CD4-positive, alpha-beta T cell treated with Interferon gamma for 1 hour (primary cell): Measurements from ENCODE around the gene TEN1.
"Not testable (repeated sequence)": the region's sequence is repeated elsewhere in the genome, so short reads cannot be mapped to it uniquely, and the experiment has no call there.

Experiments used
- DNase-seq: peaks from one replicate; pipeline ENCODE4 v3.0.0-alpha.2; 2020

TEN1 gene

GRCh38 chr17:75978938-75979704 lies at the start of gene TEN1, which contains the start of gene ACOX1:
Gene TEN1, plus strand, starts transcription at chr17:75979240. Its CDS starts 6,953 bp downstream, at chr17:75986193.
Gene ACOX1, minus strand, starts transcription at chr17:75979166. Its CDS starts 93 bp downstream, at chr17:75979073.
- peak; percentile 95 for DNase-seq

DNA sequence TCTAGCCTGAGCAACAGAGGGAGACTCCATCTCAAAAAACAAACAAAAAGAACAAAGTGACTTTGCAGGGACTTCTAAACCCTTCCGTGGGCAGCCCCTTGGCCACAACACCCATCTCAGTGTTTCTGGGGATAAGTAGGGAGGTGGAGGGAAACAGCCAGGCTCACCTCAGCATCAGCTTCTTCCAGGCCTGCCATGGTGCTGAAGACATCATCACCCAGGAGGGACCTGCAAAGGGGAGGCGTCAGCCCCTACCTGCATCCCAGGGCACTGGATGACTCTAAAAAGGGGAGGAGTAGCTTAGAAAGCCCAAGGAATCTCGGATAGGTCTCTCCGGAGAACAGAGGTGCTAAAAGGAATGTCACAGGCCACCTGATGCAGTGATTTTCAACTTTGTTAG lies 48.0 kb upstream of the TEN1 start:
- no peak for DNase-seq

DNA sequence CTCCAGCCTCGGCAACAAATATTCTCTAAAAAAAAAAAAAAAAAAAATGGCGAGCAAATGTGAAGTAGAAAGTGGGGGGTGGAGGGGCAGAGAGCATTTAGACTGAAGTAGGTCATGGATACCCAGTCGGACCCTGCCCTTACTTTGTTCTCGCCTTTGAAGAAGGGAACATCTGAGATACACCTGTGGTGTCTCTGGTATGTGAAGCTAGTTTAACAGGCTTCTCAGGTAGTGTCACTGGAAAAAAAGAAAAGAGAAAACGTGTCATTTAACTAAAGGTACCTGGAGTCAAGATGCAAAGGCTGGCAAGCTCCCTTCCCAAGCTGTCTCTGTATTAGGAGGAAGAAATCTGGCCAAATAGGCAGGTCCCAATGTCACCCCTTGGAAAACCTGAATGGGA lies 46.2 kb upstream of the TEN1 start:
- no peak for DNase-seq

DNA sequence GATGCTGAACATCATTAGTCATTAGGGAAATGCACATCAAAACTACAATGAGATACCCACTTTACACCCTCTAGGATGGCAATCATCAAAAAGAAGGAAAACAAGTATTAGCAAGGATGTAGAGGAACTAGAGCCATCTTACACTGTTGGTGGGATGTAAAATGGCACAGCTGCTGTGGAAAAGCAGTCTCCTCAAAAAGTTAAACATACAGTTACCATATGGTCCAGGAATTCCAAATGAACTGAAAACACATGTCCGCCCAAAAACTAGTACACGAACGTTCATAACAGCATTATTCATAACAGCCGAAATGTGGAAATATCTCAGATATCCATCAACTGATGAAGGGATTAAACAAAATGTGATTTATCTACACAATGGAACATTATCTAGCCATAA lies 45.2 kb upstream of the TEN1 start:
- DNase-seq: no peak

GRCh38 chr17:75937652-75938051 lies 41.4 kb upstream of the TEN1 start:
- DNase-seq: no peak

DNA sequence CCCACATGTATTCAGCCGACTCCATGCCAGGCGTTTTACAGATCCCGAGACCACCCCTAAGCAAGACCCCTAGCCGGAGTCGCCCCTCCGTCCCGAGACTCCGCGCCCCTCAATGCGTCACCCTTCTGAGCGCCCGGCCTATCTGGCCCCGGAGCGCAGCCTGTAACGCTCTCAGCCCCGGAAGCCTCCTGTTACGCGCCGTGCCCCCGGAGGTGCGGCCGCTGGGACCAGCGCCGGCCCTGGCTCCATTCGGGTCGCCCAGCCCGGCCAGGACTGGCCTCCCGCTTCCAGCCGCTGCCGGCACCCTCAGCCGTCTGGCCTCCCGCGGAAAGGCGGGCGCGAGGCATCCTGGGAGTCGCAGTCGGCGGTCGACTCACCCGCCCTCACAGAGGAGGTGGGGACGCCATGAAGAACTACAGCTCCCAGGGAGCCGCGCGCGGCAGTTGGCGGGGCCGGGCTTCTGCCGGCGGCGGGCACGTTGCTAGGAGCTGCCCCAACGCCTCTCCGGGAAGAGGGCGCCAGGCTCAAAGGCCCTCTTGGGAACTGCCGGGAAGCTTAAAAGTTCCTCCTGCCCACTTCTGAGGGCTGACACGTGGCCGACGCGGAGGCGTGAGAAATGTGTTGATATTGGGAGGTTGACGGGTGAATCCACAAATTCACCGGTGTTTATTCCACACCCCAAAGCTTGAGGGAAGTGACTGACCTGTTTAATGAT lies 38.2 kb upstream of the TEN1 start, which contains the start of gene FBF1:
TSS of gene FBF1 (minus strand) at position 316 of the 715 bp plus-strand sequence. CDS start 2,893 bp downstream, outside the sequence.
- DNase-seq: peak; percentile 85

- no peak for DNase-seq
Observed at GRCh38 chr17:75941442-75941819, 37.6 kb upstream of the TEN1 start.

GRCh38 chr17:75942473-75942872 lies 36.6 kb upstream of the TEN1 start:
- no peak for DNase-seq

DNA sequence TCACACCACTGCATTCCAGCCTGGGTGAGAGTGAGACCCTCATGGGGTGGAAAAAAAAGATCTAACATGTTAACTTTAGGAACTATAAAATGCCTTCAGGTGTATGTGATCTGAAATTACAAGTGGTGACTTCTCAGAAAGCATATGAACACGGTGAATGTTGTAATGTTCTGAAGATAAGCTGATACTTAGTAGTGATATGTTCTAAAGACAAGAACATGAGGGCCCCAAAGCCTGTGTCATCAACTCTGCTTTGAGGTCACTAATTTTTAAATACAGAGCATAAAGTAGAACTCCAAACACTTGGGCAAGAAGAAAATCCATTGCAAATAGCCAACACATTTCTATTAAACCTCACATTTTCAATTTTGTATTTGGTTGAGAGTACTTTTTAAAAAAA lies 35.5 kb upstream of the TEN1 start:
- DNase-seq: no peak

DNA sequence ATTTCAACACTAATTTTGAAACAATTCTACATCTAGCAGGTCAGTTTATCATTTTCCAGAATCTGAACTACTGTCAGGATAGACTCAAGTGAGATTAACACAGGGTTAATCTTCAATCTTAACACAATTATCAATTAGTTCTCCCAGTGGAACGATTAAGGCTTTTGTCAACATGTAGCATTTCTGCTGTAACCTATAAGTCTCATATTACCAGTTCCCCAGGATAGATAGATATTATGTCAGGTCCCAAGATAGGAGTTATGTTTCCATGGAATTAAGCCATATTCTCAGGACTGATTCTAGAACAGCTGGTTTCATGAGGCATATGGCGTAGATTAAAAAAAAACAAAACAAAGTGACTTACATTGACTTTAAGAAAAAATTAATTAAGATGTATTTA lies 33.8 kb upstream of the TEN1 start:
- no peak for DNase-seq

DNA sequence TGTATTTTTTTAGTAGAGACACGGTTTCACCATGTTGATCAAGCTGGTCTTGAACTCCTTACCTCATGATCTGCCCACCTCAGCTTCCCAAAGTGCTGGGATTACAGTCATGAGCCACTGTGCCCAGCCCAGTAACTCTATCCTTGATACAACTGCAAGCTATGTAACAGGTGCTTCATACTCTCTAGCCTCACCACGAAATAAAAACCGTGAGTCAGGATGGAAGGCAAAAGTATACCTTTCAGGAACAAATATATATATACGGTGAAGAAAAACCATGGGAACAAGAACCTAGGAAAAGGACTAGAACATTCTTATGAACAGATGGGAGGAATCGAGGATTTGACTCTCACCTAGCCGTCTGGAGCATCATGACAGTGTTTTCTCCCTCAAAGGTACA lies 28.6 kb upstream of the TEN1 start:
- DNase-seq: no peak

DNA sequence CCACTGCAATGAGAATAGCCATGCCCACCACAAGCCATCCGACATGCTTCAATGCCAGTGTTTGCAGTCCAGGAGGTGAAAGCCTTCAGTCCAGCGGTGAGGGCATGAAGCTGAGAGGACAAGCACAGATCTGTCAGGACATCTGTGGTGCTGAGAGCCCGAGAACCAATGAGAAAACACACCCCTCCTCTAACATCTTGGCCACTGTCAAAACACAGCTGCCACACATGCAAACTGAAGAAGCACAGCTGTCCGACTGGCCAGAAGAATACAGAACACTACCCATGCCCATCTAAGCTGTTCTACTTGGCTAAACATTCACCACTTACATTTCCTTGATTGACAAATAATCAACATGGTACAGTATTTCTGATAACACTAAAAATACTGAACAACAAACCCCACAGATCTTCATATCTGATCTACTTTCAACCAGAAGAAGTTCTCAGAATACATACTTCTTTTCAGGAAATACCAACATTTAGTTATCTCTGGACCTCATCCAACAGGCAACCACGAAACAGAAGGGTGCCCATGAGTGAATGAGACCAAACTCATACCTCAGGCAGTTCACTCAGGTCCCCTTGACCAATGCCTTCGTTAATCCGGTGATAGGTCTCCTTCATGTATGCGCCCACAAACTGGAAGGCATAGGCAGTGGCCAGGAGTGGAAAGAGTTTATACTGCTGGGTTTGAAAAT lies 28.0 kb upstream of the TEN1 start:
- no peak for DNase-seq

- no peak for DNase-seq
Observed at GRCh38 chr17:75959051-75959838, 19.8 kb upstream of the TEN1 start.

GRCh38 chr17:75959839-75960511 lies 19.1 kb upstream of the TEN1 start:
- DNase-seq: no peak

DNA sequence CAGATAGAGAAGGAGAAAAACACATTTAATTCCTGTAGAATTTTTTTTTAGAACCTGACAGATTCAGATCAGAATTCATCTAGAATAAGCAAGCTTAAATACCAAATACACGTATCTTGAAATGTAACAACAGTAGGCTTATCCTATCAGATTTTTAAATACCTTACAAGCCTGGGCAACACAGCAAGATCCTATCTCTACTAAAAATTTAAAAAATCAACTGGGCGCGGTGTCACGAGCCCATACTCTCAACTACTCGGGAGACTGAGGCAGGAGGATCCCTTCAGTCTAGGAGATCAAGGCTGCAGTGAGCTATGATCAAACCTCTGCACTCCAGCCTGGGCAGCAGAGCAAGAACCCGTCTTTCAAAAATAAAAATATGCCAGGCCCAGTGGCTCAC lies 13.6 kb upstream of the TEN1 start:
- DNase-seq: no peak

DNA sequence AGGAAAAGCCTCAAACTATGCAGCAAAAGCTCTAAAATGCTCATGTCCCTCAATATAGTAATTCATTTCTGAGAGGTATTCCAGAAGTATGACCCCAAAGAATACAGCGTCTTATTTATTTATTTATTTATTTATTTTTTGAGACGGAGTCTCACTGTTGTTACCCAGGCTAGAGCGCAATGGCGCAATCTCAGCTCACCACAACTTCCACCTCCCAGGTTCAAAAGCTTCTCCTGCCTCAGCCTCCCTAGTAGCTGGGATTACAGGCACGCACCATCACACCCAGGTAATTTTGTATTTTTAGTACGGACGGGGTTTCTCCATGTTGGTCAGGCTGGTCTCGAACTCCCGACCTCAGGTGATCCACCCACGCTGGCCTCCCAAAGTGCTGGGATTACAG lies 10.0 kb upstream of the TEN1 start:
- not testable (repeated sequence) for DNase-seq

DNA sequence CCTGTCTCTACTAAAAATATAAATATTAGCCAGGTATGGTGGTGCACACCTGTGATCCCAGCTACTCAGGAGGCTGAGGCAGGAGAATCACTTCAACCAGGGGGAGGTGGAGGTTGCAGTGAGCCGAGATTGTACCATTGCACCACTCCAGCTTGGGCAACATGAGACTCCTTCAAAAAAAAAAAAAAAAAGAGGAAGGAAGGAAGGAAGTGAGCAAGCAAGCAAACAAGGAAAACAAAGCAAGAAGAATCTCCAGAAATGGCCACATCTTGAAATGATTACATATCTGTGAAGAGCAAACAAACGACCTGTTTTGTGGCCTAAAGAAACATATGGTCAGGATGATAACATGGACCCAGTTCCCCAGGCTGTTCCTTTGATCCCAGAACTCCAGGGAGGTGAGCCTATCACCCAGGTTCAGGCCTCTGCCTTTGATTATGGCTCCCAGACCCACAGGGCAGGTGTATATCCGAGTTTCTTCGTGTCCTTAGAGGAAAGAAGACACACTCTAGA lies 9.0 kb upstream of the TEN1 start:
- DNase-seq: no peak

- DNase-seq: no peak
Observed at GRCh38 chr17:75970626-75971025, 8.4 kb upstream of the TEN1 start.

- not testable (repeated sequence) for DNase-seq
Observed at GRCh38 chr17:75975187-75975586, 3.9 kb upstream of the TEN1 start.

DNA sequence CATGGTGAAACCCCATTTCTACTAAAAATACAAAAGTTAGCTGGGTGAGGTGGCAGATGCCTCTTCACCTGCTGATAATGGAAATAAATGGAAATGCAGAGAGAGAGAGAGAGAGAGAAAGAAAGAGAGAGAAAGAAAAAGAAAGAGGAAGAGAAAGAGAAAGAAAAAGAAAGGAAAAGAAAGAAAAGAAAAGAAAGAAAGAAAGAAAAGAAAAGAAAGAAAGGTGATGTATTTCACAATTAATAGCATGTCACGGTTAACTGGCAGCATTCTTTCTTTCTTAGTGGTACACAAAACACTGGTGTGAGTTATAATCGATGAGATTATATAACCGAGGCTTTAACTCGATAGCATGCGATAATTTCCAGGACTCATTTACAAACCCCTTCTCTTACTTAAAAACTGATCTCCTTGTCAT lies 3.3 kb upstream of the TEN1 start:
- no peak for DNase-seq

DNA sequence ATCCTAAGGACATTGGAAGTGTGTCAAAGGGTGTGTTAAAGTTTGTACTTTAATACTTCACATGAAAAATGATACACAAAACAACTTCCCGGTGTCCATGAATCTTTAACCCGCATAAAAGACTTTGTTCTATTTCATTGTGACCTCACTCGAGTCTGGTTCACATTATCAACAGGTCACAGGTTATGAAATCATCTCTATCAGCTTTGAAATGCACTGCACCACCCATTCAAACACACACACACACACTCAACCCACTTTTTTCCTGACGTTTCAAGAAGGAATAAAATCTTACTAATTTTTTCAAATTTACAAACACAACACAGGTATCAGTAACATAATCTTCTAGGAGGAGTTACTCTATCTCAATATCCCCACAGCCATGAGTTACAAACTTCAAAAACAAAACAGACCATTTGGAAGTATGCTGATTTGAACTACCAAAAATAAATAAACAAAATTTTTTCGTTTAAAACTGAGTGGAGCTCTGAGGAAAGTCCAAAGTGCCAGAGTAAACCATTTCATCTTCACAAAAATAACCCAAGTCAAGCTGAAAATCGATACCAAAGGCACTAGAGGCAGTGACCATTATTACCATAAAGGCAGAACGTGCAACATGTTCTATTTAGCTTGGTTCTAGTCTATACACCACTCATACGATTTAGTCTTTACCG lies 2.7 kb upstream of the TEN1 start:
- no peak for DNase-seq
